ENCODE measurements around the gene CRMP1.
A peak's percentile ranks its signal among the peaks of the same experiment; 100 is the strongest.

CRMP1 gene

DNA sequence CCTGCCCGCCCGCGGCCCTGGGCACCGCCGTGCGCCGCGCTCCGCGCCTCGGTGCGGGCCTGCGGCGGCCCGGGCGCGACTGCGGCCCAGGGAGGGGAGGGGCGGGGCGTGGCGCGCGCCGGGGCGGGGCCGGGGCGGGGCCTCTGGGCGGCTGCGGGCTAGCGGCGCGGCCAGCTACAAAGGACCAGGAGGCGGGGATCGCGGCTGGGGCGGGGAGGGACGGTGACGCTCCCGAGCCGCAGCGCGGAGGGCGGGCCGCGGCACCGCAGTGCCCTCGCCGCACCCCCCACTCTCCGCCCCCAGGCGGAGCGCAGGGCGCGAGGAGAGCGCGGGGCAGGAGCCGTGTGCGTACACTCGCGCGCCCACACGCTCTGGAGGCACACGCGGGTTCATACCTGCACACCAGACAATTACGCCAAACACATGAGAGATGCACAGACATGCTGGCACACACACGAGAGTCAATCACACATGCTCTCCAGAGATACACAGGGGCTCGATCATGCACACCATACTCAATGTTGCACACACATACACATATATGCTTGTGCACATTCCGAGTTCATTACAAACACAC lies at the start of gene CRMP1:
Gene CRMP1, minus strand, starts transcription at position 83 of the 577 bp plus-strand sequence. CDS start 117 bp downstream, outside the sequence.
- DNase-seq: peak in 1 of 2 experiments; percentile 5
- TF ChIP-seq GATA1 (IDR thresholded peaks at IDR 0.05; ENCODE audit: low read depth, low read length) (no peak), POLR2A (IDR thresholded peaks at IDR 0.05; ENCODE audit: low read length) (no peak)

DNA sequence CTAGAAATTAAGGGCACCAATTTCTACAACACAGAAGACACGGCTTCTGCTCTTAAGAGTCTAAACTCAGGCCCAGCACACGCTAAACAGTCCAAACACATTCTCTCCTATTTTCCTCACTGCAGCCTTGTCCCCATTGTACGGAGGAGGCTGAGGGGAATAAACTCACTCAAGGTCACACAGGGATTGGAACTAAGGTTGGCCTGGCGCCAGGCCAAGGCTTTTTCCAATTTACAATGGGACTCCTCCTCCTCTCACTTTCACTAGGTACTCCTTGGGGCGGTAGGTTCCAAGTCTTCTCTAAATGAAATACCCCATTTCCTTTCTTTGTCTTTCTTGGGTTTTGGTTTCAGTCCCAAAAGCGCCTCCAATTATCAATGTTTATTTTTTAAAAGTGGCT lies 48.7 kb upstream of the CRMP1 start:
- DNase-seq: no peak

DNA sequence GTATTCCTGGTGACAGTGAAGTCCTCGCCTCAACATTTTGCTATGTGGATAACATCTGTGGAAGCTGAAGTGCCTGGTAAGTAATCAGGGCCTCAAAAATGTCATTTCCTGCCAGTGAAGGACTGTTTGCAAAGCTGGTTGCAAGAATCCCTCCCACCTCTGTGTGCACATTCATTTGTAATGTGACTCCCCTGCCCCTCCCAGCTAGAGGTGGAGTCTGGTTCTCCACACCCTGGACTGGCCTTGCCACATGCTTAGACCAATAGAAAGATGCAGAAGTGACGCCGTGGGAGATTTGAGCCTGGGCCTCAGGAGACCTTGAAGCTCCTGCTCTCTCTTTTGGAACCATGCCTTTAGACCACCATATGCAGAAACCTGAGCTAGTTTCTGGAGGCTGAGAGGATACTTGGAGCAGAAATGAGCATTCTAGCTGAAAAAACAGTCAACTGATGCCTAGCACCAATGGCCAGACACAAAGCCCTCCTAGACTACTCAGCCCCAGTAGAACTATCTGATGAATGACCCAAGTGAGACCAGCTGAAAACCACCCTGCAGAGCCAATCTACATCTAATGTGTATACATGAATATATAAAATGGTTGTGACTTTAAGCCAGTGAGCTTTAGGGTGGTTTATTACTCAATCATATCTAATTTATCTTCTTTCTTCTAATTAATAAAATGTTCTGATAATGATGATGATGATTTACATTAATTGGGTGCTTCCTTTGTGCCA lies 47.8 kb upstream of the CRMP1 start:
- DNase-seq: no peak
- TF ChIP-seq GATA1 (IDR thresholded peaks at IDR 0.05; ENCODE audit: low read depth, low read length) (no peak), POLR2A (IDR thresholded peaks at IDR 0.05; ENCODE audit: low read length) (no peak)

More for the DNA sequence above, 48.7 kb upstream of the CRMP1 start:
- TF ChIP-seq POLR2A (IDR thresholded peaks at IDR 0.05; ENCODE audit: low read length): no peak
- no peak for TF ChIP-seq GATA1 (IDR thresholded peaks at IDR 0.05; ENCODE audit: low read depth, low read length)

DNA sequence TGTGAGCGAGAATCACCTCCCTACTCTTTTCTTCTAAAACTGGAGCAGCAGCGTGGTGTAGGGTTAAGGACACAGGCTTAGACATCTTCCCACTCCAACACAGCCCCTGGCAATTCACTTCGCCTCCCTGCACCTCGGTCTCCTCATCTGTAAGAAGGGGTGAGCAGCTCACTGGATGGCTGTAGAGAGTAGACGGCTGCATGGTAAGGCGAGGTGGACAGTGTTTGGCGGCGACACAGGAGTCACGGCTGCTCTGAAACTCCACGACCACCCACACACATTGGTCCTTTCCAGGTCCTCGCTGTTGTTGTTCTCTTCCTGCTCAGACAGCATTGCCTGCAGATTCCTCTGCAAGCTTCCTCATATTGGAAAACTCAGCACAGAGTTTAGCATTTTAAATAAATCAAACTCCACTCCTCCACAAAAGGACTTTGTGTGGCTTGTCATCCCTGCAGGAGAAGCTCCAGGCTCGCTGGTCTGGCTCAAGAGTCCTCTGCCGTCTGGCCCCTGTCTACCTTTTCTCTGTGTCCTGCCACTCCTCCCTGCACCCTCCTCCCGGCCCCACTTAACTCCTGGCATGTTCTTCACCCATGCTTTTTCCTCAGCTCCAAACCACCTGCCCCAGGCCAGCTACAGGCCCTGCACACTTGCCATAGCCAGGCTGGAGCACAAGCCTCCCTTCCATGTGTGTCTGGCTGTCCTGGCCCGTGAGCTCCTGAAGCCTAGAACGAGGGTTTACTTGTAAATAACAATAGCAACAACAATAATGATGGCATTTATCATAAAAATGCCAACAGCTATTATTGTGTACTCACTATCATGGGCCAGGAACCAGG lies 41.3 kb upstream of the CRMP1 start:
- TF ChIP-seq GATA1 (IDR thresholded peaks at IDR 0.05; ENCODE audit: low read depth, low read length) (no peak), POLR2A (IDR thresholded peaks at IDR 0.05; ENCODE audit: low read length) (no peak)
- no peak for DNase-seq

DNA sequence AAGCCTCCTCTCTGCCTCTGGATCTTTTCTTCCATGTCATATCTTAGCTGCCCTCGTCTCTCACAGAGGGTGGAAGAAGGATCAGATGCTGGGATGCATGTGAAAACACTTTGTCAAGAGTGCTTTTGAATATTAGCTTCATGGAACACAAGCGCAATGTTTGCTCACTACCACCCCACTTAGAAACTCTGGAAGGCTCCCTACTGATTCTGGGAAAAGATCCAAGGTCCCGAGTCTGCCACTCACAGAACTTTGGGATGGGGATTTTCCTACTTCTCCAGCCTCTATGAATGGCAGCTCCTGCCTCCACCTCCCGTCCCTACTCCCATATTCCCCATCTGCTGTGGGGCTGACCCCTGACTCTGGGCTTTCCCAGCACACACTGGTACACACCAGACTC lies 40.2 kb upstream of the CRMP1 start:
- no peak for TF ChIP-seq POLR2A (IDR thresholded peaks at IDR 0.05; ENCODE audit: low read length)
- TF ChIP-seq GATA1 (IDR thresholded peaks at IDR 0.05; ENCODE audit: low read depth, low read length): no peak

DNA sequence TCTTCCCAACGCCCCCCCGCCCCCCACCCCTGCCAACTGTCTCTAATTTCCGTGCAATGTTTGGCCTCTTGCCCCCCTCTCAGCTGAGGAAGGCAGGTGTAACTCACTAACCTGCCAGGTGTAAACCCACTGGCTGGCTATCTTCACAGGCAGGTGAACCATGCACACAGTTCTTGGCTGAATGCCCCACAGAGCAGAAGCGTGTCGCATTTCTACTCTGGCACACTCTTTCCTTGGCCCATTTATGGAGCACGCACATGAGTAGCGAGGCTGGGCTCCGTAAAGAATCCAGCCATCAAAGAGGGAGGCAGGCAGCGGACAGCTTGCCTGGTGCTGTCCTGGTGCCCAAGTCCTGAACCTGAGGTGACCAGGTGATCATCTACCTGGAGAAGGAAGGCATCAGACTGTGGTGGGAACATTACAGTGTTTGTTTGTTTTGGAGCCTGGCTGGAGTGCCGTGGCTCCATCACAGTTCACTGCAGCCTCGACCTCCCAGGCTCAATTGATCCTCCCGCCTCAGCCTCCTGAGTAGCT lies 39.2 kb upstream of the CRMP1 start:
- TF ChIP-seq GATA1 (IDR thresholded peaks at IDR 0.05; ENCODE audit: low read depth, low read length): no peak
- DNase-seq: no peak

More for the DNA sequence above, 40.2 kb upstream of the CRMP1 start:
- no peak for DNase-seq

DNA sequence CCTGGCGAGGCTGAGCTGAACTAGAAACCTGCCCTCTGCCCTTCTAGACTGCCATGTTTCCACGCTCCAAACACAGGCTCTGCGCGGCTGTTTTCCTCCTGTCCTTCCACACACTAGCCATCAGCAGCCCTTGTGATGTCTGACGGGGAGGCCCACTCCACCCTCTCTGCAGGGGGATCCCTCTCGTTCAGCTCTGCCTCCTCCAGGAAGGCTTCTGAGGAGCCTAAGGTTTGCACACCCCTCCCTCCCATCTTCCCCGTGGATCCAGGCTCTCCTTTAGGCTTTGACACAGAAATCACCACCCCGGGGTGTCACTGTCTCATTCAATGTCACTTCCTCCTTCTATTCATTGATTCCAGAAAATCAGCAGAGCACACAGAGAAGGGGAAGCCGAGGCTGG lies 38.6 kb upstream of the CRMP1 start:
- TF ChIP-seq GATA1 (IDR thresholded peaks at IDR 0.05; ENCODE audit: low read depth, low read length) (no peak), POLR2A (IDR thresholded peaks at IDR 0.05; ENCODE audit: low read length) (no peak)
- DNase-seq: no peak

DNA sequence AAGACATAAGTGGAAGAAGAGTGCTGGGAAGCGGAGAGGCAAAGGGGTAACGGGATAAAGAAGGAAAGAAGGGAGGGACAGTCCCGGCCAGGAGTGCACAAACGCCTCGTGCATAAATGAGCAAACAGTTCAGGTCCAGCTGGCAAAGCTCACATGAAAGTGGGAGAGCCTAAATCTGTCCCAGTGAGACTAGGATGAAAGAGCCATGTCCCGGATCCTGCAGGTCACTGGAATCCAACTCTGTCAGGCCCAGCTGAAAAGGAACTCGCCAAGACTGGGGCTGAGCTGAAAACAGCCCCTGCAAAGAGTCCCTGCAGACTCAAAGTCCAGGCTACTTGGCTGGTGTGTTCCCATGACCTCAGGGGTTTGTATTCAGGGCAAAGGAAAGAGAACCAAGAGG lies 38.0 kb upstream of the CRMP1 start:
- DNase-seq: no peak
- TF ChIP-seq GATA1 (IDR thresholded peaks at IDR 0.05; ENCODE audit: low read depth, low read length): no peak

DNA sequence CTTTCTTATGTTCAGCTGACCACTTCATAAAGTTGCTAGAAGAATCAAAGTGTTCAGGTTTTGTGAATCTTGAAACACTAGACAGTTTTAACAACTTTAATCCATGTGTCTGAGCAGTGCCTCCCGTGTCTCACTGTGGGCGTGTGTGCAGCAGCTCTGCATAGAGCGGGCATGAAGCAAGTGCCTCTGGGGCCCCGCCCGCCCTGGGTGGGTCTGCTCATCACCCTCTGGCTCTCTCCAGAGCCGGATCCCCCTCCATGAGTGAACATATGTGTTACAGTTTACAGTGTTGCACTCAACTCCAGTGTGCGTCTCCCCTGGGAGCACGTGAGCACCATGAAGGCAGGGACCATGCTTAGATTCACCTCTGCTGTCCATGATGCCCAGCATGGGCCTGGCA lies 37.6 kb upstream of the CRMP1 start:
- no peak for DNase-seq
- TF ChIP-seq GATA1 (IDR thresholded peaks at IDR 0.05; ENCODE audit: low read depth, low read length) (no peak), POLR2A (IDR thresholded peaks at IDR 0.05; ENCODE audit: low read length) (no peak)

DNA sequence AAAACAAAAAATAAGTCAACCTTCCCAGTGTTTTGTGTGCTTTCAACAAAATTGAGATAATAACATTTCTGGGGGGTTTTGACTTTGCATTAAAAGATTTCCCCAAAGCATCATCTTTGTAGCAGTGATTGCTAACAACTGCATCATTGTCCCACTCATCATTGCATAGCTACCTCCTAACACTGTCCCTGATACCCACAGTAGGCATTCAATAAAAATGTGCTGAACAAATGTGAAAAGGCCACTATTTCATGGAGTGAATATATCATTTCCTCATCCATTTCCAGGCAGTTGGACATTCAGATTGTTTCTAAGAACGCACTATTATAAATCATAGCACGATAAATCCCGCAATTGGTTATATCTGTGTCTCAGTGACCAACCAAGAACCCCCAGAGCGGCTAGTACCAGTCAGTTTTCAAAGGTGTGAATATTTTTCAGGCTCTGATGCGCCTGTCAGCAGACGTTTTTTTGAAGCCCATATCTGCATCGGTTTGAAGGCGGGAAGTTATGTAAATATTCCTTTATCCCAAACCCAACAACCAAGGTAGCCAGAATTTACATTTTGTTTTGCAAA lies 36.0 kb upstream of the CRMP1 start:
- no peak for TF ChIP-seq GATA1 (IDR thresholded peaks at IDR 0.05; ENCODE audit: low read depth, low read length)
- no peak for TF ChIP-seq POLR2A (IDR thresholded peaks at IDR 0.05; ENCODE audit: low read length)
- no peak for DNase-seq

DNA sequence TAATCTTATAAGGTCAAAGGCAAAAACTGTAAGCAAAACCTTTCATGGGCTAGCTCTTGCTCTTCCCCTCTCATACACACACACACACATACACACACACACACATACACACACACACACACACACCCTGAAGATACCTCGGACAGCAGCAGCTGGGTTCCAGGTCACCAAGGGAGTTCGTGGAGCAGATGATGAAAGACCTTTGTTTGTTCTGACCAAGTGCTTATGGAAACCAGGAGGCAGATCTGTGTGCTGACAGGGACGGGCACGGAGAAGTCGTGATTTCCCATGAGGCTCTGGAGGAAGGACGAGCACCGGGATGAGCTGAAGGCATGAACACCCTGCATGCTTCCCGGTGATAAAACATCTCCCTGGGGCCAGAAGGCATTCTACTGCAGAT lies 35.4 kb upstream of the CRMP1 start:
- TF ChIP-seq GATA1 (IDR thresholded peaks at IDR 0.05; ENCODE audit: low read depth, low read length) (no peak), POLR2A (IDR thresholded peaks at IDR 0.05; ENCODE audit: low read length) (no peak)
- DNase-seq: no peak

DNA sequence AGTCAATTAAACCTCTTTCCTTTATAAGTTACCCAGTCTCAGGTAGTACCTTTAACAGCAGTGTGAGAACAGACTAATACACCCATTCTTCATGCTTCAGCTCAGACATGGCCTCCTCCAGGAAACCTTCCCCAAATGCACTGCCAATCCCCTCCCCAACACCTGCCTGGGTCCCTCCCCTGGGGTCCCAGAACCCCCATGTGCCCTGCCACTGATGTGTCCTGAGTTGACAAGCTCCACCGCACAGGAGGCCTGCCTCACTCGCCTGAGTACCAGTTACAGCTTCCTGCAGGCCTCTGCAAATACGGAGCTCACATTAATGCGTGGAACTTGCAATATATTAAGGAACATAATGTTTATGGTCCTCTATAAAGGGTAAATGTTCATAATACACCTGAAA lies 34.9 kb upstream of the CRMP1 start:
- no peak for TF ChIP-seq GATA1 (IDR thresholded peaks at IDR 0.05; ENCODE audit: low read depth, low read length)
- no peak for TF ChIP-seq POLR2A (IDR thresholded peaks at IDR 0.05; ENCODE audit: low read length)
- no peak for DNase-seq

DNA sequence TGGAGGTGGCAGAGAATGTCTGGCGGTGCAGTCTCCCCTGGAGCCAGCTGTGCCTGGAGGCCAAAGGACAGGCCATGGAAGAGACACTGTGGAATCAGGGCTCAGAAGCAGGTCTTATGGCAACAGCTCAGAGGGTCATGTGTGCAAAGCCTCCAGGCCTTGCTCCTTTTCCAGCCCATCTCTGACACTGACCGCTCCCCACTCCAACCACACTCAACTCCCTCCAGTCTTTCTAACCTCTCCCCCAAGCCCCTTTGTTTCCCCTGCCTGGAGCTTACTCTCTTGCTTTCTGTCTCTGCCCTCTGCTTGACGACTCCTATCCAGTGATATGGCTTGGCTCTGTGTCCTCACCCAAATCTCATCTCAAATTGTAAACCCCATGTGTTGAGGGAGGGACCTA lies 34.2 kb upstream of the CRMP1 start:
- DNase-seq: no peak
- no peak for TF ChIP-seq POLR2A (IDR thresholded peaks at IDR 0.05; ENCODE audit: low read length)
- no peak for TF ChIP-seq GATA1 (IDR thresholded peaks at IDR 0.05; ENCODE audit: low read depth, low read length)

DNA sequence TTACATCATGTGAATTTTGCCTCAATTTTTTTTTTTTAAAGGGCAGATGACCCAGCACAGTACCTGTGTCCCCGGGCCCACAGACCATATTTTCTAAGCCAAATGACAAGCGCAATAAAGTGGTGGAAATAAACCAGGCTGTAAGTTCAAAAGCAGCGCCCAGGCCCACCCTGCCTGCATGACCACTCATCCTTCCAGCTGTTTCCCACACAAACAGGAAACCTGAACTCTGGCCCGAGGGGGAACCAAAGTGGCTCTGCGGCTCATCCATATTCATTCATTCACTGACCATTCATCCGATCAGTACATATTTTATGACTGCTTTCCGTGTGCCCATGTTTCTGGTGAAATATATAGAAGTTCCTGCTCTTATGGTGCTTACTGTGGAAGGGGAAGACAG lies 33.7 kb upstream of the CRMP1 start:
- DNase-seq: no peak
- no peak for TF ChIP-seq GATA1 (IDR thresholded peaks at IDR 0.05; ENCODE audit: low read depth, low read length)
- no peak for TF ChIP-seq POLR2A (IDR thresholded peaks at IDR 0.05; ENCODE audit: low read length)

Measured in erythroblast (primary cell).